Kidney (tissue), 14 donors: ENCODE measurements around the gene SHISAL1. TPM values are rescaled to one million over a fixed set of nuclear protein-coding genes. Genes with fewer than 3 reads are reported as not detected.

Experiments used
- DNase-seq, 5 donors: peaks; one replicate each; pipeline ENCODE4 v3.0.0-alpha.2; 2013 to 2020
- FAIRE-seq: peaks from 2 replicates; lab custom pipeline; 2012; peaks lifted over from hg19 to GRCh38; lab: Jason Lieb, UNC
- H3K27ac ChIP-seq, 2 donors: one replicate each; pipeline ENCODE4 v1.7.0; 2013; ENCODE audit warnings: low read depth in 2 of 2, low read length in 2 of 2, inconsistent platforms in 1 of 2
- H3K27me3 ChIP-seq: one replicate; pipeline ENCODE4 v1.7.1; 2013; ENCODE audit warnings: low read length, inconsistent platforms; ENCODE audit not compliant: control insufficient read depth, insufficient read depth
- H3K36me3 ChIP-seq, 3 donors: one replicate each; pipeline versions ENCODE4 v1.7.0 to v1.7.1; 2013; ENCODE audit warnings: low read length in 3 of 3, control low read depth in 1 of 3, inconsistent platforms in 1 of 3; ENCODE audit not compliant: insufficient read depth in 3 of 3, control insufficient read depth in 2 of 3
- H3K4me1 ChIP-seq, 3 donors: one replicate each; pipeline versions ENCODE4 v1.7.0 to v1.7.1; 2013; ENCODE audit warnings: low read length in 3 of 3, inconsistent platforms in 1 of 3, low read depth in 1 of 3; ENCODE audit not compliant: control insufficient read depth in 2 of 3, insufficient read depth in 2 of 3
- H3K4me3 ChIP-seq, 3 donors: one replicate each; pipeline versions ENCODE4 v1.7.0 to v1.8.1; 2013; ENCODE audit warnings: low read length in 3 of 3, control low read depth in 1 of 3, inconsistent platforms in 1 of 3
- H3K9ac ChIP-seq, 3 donors: one replicate each; pipeline versions ENCODE4 v1.7.0 to v1.7.1; 2013; ENCODE audit warnings: low read length in 3 of 3, control low read depth in 1 of 3, inconsistent platforms in 1 of 3
- H3K9me3 ChIP-seq, 3 donors: one replicate each; pipeline versions ENCODE4 v1.7.0 to v1.7.1; 2013; ENCODE audit warnings: low read length in 3 of 3, control low read depth in 1 of 3, inconsistent platforms in 1 of 3; ENCODE audit not compliant: control insufficient read depth in 2 of 3, insufficient read depth in 1 of 3
- intact Hi-C: fragments of 100-400 bp; cut with DNase I; formaldehyde crosslinking; loops from one replicate; pipeline ENCODE4 v1.11.1; 2022
- polyA plus RNA-seq: library from polyadenylated mRNA; stranded (reverse); fragments of 350-450 nt; fragmentation: Illumina TruSeq; extraction: RNeasy Lipid Tissue Mini Kit (QIAGEN cat#74804); gene quantifications from one replicate; pipeline ENCODE4 v1.2.3, GENCODE V29; 2014; ENCODE audit warnings: low read depth, low replicate concordance; ENCODE audit not compliant: insufficient read depth
- total RNA-seq: library from RNA; stranded (reverse); fragmentation: NEBNext Ultra II Directional; extraction: Animal tissue kit (Norgen Biotek cat#: 25700); gene quantifications from one replicate; pipeline ENCODE4 v1.2.1, GENCODE V29; 2021
- TF ChIP-seq, protein P1 (sequence below): IDR thresholded peaks from 3 replicates; pipeline ENCODE4 v1.5.1; 2012; ENCODE audit warnings: mild to moderate bottlenecking, moderate library complexity, borderline replicate concordance; ENCODE audit not compliant: insufficient read depth; ENCODE audit errors: extremely low read depth
- donor health status: control.
- donor health status: control.
- donor health status: control.
- donor health status: control.
- donor health status: control.
- donor health status: DM: yes; HTN: yes; CAD: no.
- donor health status: Normal renal cell carcinoma (clear cell type).

The SHISAL1 gene
- total and polyA plus RNA-seq, 2 donors from 2014 or later: 0.04 to 1.1 TPM

DNA sequence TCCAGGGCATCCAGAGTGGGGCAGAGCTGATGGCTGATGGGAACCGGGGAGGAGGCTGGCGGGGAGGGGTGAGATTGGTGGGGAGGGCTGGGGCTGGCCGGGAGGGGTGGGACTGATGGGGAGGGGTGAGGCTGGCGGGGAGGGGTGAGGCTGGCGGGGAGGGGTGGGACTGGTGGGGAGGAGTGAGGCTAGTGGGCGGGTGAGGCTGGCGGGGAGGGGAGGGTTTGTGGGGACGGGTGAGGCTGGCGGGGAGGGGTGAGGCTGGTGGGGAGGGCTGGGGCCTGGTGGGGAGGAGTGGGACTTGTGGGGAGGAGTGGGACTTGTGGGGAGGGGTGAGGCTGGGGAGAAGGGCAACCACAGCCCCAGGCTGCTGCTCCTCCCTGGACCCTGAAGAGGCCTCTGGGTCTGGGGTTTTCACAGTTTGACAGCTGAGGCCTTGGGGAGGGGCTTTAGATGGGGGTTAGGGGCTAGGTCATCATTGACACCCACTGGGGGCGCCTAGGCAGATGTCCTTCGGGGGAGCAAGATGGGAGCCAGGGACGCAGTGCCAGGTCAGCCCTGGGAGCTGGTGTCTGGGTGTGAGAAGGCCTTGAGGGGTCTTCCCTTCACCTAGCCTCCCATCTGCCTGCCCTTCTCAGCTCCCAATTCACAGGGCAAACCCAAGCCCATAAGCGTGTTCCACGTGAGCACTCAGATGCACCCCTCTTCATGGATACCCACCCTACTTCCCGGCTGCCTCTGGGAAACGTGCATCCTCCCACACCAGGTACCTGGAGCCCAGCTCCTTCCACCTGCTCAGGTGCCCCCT is 105.4 kb downstream of the SHISAL1 start:
- no peaks in the 10 kb centered on the region for H3K27me3 ChIP-seq
- FAIRE-seq: no peak
- intact Hi-C loops: no loop called here
- H3K27ac ChIP-seq: no peak overlapping the region
- no peak overlapping the region for H3K9ac ChIP-seq
- H3K4me1 ChIP-seq: no peaks in the 10 kb centered on the region
- peaks cover 0 to 3% (median 2%) of the 10 kb centered on the region in 3 donors for H3K9me3 ChIP-seq
- peak in 1 of 5 donors; percentile 28 for DNase-seq
- H3K36me3 ChIP-seq: no peaks in the 10 kb centered on the region
- H3K4me3 ChIP-seq: no peak overlapping the region
- TF ChIP-seq, protein P1, sequence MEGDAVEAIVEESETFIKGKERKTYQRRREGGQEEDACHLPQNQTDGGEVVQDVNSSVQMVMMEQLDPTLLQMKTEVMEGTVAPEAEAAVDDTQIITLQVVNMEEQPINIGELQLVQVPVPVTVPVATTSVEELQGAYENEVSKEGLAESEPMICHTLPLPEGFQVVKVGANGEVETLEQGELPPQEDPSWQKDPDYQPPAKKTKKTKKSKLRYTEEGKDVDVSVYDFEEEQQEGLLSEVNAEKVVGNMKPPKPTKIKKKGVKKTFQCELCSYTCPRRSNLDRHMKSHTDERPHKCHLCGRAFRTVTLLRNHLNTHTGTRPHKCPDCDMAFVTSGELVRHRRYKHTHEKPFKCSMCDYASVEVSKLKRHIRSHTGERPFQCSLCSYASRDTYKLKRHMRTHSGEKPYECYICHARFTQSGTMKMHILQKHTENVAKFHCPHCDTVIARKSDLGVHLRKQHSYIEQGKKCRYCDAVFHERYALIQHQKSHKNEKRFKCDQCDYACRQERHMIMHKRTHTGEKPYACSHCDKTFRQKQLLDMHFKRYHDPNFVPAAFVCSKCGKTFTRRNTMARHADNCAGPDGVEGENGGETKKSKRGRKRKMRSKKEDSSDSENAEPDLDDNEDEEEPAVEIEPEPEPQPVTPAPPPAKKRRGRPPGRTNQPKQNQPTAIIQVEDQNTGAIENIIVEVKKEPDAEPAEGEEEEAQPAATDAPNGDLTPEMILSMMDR: no peak

DNA sequence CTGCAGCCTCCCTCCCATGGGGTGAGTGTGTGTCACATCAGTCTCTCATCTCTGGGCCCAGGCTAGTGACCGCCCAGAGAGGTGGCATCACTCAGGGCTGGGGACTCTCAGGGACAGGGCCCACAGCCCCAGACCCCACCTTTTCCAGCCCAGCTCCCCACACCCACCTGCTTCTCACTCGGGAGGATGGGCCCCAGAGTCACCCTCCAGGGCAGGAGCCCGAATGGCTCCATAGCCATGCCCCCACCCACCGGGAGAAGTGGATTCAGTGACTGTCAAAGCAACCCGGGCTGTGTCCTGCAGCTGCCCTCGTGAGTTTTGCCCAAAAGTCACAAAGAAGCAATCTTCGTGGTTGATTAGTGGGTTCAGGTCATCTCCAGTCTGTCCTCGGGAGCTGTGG is 106.1 kb downstream of the SHISAL1 start:
- H3K9ac ChIP-seq: no peak overlapping the region
- TF ChIP-seq, protein P1: no peak
- no peaks in the 10 kb centered on the region for H3K27me3 ChIP-seq
- H3K4me1 ChIP-seq: no peaks in the 10 kb centered on the region
- no peaks in the 10 kb centered on the region for H3K36me3 ChIP-seq
- intact Hi-C loops: no loop called here
- peaks cover 0 to 3% (median 2%) of the 10 kb centered on the region in 3 donors for H3K9me3 ChIP-seq
- no peak overlapping the region for H3K27ac ChIP-seq
- no peak for FAIRE-seq
- DNase-seq: no peak
- H3K4me3 ChIP-seq: no peak overlapping the region

- Histone ChIP-seq H3K4me3 (no peak overlapping the region), H3K27ac (no peak overlapping the region), H3K27me3 (no peaks in the 10 kb centered on the region), H3K36me3 (no peaks in the 10 kb centered on the region), H3K4me1 (no peaks in the 10 kb centered on the region), H3K9me3 (peaks cover 0 to 3% (median 2%) of the 10 kb centered on the region in 3 donors), H3K9ac (no peak overlapping the region)
- intact Hi-C loops: no loop called here
- TF ChIP-seq, protein P1: no peak
- FAIRE-seq (no peak), DNase-seq (peak in 1 of 5 donors; percentile 33)
These were observed 106.5 kb downstream of the SHISAL1 start for GRCh38 chr22:44206330-44206645.
